Measurements from ENCODE around the gene SUGCT.

SUGCT gene

DNA sequence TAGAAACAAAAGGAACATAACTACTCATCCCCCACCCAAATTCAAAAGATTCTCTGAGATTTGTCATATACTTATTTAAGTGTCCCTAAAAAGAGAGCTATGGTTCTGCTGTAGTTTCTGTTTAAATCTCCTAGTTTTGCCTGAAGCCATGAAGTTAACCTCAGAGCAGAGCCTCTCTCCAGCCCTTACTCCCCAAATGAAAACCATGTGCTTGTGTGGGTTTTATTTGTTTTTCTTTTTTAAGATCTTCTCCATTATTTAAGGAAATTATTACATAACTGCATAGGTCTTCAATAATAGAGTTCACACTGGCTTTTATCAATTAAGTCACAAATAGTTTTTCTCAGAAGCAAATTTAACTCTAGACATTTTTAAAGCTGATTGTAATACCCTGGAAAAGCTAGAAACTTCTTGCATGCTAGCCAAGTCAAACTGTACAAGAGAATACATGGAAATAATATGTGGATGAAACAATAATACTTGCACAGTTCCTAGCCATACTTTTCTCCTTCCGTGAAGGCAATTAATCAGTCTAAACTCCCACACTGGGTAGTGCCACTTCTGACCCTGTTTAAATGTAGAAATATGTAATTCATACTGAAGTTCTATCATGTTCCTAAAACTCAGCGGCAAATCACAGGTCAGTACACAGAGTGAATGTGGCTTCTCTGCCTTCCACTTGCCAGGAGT lies 579.7 kb downstream of the SUGCT start:
- no peak overlapping the region for H3K27ac ChIP-seq

DNA sequence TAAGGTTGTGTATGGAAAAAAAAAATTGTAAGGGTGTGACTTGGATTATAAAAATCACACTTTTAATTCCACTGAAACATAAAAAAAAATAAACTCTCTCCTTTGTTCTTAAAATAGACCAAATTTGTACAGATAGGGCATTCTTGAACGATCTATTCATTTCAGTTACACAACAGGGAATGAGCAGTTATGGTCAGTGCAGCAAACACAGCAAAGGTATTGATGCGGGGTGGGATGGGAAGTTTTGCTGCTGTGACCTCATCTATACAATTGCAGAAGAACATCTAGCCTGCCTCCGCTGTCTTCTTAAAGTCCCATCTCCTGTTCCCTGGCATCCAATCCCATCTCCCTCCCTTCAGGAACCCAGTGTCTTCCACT lies 580.2 kb downstream of the SUGCT start:
- H3K9me3 ChIP-seq (ENCODE audit: severe bottlenecking) = no peaks in the 10 kb centered on the region
- H3K36me3 ChIP-seq = no peaks in the 10 kb centered on the region
- H3K27me3 ChIP-seq (ENCODE audit: insufficient read depth, low read depth, severe bottlenecking) = no peaks in the 10 kb centered on the region
- no peak overlapping the region for H3K4me3 ChIP-seq (ENCODE audit: low read depth, low read length)
- H3K27ac ChIP-seq = no peak overlapping the region
- TF ChIP-seq, protein P1, sequence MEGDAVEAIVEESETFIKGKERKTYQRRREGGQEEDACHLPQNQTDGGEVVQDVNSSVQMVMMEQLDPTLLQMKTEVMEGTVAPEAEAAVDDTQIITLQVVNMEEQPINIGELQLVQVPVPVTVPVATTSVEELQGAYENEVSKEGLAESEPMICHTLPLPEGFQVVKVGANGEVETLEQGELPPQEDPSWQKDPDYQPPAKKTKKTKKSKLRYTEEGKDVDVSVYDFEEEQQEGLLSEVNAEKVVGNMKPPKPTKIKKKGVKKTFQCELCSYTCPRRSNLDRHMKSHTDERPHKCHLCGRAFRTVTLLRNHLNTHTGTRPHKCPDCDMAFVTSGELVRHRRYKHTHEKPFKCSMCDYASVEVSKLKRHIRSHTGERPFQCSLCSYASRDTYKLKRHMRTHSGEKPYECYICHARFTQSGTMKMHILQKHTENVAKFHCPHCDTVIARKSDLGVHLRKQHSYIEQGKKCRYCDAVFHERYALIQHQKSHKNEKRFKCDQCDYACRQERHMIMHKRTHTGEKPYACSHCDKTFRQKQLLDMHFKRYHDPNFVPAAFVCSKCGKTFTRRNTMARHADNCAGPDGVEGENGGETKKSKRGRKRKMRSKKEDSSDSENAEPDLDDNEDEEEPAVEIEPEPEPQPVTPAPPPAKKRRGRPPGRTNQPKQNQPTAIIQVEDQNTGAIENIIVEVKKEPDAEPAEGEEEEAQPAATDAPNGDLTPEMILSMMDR (IDR thresholded peaks at IDR 0.05; ENCODE audit: low read depth, low read length) = no peak
- DNase-seq = no peak

More for the DNA sequence above, 579.7 kb downstream of the SUGCT start:
- no peak for DNase-seq
- H3K36me3 ChIP-seq = no peaks in the 10 kb centered on the region
- H3K4me3 ChIP-seq (ENCODE audit: low read depth, low read length) = no peak overlapping the region
- H3K9me3 ChIP-seq (ENCODE audit: severe bottlenecking) = no peaks in the 10 kb centered on the region
- TF ChIP-seq, protein P1 (IDR thresholded peaks at IDR 0.05; ENCODE audit: low read depth, low read length) = no peak
- H3K27me3 ChIP-seq (ENCODE audit: insufficient read depth, low read depth, severe bottlenecking) = no peaks in the 10 kb centered on the region

DNA sequence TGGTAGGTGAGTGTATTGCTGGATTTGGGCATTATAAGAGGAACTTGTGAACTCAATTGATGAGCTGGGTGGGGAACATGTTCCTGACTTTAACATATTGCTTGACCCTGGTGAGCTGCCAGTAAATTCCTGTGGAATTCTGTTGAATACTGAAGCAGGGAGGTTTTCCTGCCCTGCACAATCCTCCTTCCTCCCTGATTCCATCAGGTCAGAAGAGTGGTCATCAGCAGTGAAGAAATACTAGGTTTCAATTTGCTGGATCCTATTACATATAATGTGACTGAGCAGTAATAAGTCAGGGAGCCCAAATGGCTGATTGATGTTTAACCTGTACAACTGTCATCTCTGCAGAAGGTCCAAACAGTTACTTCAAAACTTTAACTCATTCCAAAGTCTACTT lies 581.2 kb downstream of the SUGCT start:
- Histone ChIP-seq H3K4me3 (ENCODE audit: low read depth, low read length) (no peak overlapping the region), H3K9me3 (ENCODE audit: severe bottlenecking) (no peaks in the 10 kb centered on the region), H3K36me3 (no peaks in the 10 kb centered on the region), H3K27me3 (ENCODE audit: insufficient read depth, low read depth, severe bottlenecking) (no peaks in the 10 kb centered on the region), H3K27ac (no peak overlapping the region)
- no peak for DNase-seq
- TF ChIP-seq, protein P1 (IDR thresholded peaks at IDR 0.05; ENCODE audit: low read depth, low read length) = no peak

DNA sequence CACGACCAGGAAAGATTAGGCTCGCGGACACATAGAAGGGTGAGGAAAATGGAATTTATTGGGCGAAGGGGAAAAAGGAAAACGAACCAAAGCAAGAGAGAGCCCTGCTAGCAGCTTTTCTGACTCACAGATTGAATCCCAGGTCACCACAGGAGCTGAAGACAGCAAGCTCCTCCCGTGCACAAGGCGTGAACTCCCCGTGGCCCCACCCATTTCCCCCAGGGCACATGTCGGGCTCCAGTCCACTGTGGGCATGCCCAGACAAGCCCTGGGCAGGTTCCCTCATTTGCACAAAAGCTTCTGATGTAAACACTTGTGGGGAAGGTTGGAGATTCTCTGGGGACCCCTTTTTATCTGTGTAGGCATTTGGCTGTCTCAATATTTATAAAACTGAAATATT lies 582.4 kb downstream of the SUGCT start:
- TF ChIP-seq, protein P1 (IDR thresholded peaks at IDR 0.05; ENCODE audit: low read depth, low read length) = no peak
- Histone ChIP-seq H3K9me3 (ENCODE audit: severe bottlenecking) (no peaks in the 10 kb centered on the region), H3K27ac (peak overlapping the region; percentile 56), H3K27me3 (ENCODE audit: insufficient read depth, low read depth, severe bottlenecking) (no peaks in the 10 kb centered on the region), H3K36me3 (no peaks in the 10 kb centered on the region), H3K4me3 (ENCODE audit: low read depth, low read length) (no peak overlapping the region)
- peak; percentile 83 for DNase-seq

DNA sequence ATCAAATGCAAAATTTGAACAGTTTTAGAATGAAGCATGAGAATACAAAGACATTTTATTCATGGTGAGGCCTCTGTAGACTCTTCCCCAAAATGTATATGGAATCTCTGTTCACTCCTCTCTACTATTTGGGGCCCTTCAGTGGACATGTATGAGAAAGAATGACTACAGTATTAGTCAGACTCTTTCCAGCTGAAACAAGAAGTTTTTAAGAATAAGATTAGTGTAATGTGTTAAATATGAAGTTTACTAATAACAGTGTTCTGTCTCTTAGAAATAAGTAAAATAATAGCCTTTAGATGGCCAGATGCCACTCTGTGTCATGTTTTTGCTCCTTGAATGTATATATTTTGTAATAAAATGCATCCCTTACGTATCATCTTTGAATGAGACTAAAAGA lies 585.6 kb downstream of the SUGCT start:
- Histone ChIP-seq H3K9me3 (ENCODE audit: severe bottlenecking) (no peaks in the 10 kb centered on the region), H3K36me3 (no peaks in the 10 kb centered on the region), H3K27ac (no peak overlapping the region), H3K4me3 (ENCODE audit: low read depth, low read length) (no peak overlapping the region), H3K27me3 (ENCODE audit: insufficient read depth, low read depth, severe bottlenecking) (no peaks in the 10 kb centered on the region)
- DNase-seq = no peak
- TF ChIP-seq, protein P1 (IDR thresholded peaks at IDR 0.05; ENCODE audit: low read depth, low read length) = no peak

Data from WERI-Rb-1 (cell line).